22Rv1 (cell line): ENCODE data around the gene PLPP1.
"Not testable (repeated sequence)": the region's sequence is repeated elsewhere in the genome, so short reads cannot be mapped to it uniquely, and the experiment has no call there.

Experiments
- H3K27ac ChIP-seq: fragments of 450-650 bp; 2 replicates; pipeline ENCODE4 v1.5.1; 2017
- ZFX ChIP-seq: fragments of 450-650 bp; IDR thresholded peaks from 2 replicates; pipeline ENCODE4 v1.6.1; 2017; ENCODE audit warnings: antibody characterized with exemption, borderline replicate concordance
- TF ChIP-seq, protein P1 (sequence below): fragments of 450-650 bp; IDR thresholded peaks from 2 replicates; pipeline ENCODE4 v1.5.1; 2017; ENCODE audit warnings: mild to moderate bottlenecking

The PLPP1 gene

DNA sequence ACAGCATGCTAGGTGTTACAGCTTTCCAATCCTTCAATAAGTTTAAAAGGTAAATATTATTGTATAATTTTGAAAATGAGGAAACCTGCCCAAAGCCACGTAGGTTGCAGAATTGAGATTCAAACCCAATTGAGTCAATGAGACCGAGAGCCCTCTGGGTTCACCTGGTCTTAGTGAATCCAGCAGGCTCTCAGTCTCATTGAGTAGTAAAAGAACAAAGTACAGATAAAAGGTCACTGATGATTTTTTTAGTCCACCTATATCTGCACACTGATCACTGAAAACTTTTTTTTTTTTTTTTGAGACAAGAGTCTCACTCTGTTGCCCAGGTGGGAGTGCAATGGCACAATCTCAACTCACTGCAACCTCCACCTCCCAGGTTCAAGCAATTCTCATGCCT is 27.2 kb downstream of the PLPP1 start:
- no peak for TF ChIP-seq ZFX
- TF ChIP-seq, protein P1, sequence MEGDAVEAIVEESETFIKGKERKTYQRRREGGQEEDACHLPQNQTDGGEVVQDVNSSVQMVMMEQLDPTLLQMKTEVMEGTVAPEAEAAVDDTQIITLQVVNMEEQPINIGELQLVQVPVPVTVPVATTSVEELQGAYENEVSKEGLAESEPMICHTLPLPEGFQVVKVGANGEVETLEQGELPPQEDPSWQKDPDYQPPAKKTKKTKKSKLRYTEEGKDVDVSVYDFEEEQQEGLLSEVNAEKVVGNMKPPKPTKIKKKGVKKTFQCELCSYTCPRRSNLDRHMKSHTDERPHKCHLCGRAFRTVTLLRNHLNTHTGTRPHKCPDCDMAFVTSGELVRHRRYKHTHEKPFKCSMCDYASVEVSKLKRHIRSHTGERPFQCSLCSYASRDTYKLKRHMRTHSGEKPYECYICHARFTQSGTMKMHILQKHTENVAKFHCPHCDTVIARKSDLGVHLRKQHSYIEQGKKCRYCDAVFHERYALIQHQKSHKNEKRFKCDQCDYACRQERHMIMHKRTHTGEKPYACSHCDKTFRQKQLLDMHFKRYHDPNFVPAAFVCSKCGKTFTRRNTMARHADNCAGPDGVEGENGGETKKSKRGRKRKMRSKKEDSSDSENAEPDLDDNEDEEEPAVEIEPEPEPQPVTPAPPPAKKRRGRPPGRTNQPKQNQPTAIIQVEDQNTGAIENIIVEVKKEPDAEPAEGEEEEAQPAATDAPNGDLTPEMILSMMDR = no peak
- no peak overlapping the region for H3K27ac ChIP-seq

DNA sequence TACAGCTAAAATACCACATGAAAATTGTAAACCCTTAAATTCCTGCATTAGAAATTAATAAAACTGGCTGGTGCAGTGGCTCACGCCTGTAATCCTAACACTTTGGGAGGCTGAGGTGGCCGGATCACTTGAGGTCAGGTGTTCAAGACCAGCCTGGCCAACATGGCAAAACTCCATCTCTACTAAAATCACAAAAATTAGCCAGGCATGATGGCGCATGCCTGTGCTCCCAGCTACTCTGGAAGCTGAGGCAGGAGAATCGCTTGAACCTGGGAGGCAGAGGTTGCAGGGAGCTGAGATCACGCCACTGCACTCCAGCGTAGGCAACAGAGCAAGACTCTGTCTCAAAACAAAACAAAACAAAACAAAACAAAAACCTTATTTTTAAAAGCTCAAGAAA is 29.1 kb downstream of the PLPP1 start:
- H3K27ac ChIP-seq = not testable (repeated sequence)

DNA sequence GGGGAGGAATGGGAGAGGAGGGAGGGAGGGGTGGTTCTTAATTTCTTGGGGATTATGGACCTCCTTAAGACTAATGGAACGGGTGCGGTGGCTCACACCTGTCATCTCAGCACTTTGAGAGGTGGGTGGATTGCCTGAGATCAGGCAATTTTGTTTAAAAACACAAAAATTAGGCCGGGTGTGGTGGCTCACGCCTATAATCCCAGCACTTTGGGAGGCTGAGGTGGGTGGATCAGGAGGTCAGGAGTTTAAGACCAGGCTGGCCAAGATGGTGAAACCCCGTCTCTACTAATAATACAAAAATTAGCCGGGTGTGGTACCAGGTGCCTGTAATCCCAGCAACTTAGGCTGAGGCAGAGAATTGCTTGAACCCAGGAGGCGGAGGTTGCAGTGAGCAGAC is 30.8 kb downstream of the PLPP1 start:
- not testable (repeated sequence) for H3K27ac ChIP-seq

DNA sequence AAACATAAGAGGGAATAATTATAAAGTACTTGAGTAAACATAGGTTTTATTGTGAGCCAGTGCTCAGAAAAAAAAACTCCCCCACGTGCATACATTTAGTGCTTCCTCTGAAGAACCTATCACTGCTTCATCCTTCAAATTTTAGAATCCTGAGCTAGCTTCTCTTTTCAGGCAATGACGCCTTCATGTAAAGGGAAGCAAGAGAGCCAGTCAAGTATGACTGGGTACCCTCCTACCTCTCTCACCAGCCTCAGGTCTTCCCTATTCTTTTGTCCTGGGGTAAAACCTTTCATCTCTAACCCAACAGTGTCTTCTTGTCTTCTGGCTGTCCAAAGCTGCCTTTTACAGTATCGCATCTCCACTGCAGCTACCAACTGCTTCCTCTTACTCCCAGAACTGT is 32.0 kb downstream of the PLPP1 start:
- 0 out of 2 replicates have a peak overlapping the region, but pooled peaks have one; percentile 12 for H3K27ac ChIP-seq
- TF ChIP-seq ZFX = no peak
- TF ChIP-seq, protein P1 = no peak

DNA sequence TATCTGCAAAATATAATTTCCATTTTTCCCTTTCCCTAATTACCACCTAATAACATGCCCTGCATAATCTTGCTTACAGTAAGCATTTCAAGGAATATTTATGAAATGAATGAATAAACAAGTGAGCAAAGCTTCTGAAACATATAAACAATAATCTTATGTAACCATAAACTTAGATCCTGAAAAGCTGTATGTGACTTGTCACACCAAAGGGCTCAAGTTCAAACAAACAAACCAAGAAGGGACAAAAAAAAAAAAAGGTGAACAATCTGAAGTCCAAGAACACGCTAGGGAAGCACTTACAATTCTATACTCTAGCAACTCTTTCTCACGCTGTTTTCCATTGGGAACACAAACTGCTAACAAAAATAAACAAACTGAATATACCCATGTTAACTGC is 36.3 kb downstream of the PLPP1 start:
- TF ChIP-seq, protein P1 = no peak
- no peak for TF ChIP-seq ZFX

DNA sequence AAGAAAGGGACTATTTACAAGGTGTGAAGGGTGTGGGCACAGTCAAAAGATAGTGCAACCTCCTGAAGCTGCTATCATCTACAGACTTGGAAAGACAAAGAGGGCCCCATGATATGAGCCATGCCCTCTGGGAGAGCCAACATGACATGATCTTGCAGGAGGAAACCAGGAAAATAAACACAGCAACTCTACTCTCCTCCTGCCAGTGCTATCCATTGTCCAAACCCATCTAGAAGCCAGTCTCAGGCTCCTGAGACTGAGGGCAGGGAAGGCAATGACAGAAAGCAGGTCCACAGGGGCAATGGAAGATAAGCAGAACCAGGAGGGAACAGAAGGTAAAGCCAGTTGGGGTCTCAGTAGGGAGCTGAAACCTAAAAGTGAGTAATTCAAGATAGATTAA is 37.1 kb downstream of the PLPP1 start:
- no peak for TF ChIP-seq ZFX
- TF ChIP-seq, protein P1 = no peak
- no peak overlapping the region for H3K27ac ChIP-seq

More for the DNA sequence above, 36.3 kb downstream of the PLPP1 start:
- H3K27ac ChIP-seq = no peak overlapping the region

DNA sequence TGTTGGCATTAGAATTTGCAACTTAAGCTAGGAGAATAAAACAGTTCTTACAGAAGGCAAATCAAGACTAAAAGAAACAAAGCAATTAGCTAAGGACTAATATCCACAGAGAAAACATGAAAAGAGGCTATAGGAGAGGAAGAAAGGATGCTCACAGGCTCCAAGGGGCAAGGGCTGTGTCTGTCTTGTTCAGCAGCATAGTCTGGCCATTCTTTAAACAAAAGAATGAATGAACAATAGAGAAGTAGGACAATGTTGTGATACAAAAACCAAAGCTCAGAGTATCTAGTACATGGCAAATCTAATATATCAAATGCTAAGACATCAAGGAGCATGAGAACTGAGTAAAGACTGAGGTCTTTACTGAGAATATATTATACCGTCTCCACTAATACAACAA is 39.5 kb downstream of the PLPP1 start:
- no peak for TF ChIP-seq ZFX
- TF ChIP-seq, protein P1 = no peak
- H3K27ac ChIP-seq = no peak overlapping the region

DNA sequence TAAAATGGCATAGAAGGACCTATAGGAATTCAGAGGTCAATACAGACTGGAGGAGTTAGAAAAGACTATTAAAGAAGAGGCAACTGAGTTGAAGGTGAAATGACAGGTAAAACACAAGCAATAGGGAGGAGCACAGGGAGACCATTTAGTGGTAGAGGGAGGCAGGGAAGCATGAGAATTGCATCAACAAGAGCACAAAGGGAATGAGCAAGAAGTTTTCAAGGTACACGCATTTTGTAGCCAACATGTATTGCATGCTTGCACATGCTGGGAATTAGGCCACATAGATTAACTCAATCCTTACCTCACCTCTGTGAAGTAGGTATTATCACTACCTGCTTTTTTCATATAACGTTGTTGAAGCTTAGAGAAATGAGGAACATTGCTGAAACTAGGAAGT is 42.3 kb downstream of the PLPP1 start:
- TF ChIP-seq, protein P1 = no peak
- TF ChIP-seq ZFX = no peak
- no peak overlapping the region for H3K27ac ChIP-seq
